ENCODE results near the gene TUB.

DNA sequence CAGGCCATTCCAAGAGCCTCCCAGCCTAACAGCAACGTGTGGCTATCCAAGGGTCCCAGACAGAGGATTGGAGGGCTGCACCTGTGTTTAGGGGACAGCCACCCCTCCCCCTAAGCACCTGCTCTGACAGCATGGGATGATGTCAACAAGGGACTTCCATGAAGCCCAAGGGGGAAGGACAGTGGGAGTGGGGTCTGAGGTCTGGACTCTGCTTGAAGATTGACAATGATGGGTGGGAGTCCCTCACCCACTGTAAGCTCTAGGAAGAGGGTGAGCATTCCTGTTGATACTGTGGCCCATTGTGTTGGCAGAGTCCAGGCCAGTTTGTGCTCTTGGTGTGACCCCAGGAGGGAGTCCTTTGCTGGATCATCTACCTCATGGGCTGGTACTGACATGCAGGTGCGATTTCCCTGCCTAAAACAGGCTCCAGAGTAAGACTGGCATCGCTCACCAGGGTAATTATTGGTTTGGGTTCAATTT lies 46.9 kb upstream of the TUB start:
- TF ChIP-seq, protein P1, sequence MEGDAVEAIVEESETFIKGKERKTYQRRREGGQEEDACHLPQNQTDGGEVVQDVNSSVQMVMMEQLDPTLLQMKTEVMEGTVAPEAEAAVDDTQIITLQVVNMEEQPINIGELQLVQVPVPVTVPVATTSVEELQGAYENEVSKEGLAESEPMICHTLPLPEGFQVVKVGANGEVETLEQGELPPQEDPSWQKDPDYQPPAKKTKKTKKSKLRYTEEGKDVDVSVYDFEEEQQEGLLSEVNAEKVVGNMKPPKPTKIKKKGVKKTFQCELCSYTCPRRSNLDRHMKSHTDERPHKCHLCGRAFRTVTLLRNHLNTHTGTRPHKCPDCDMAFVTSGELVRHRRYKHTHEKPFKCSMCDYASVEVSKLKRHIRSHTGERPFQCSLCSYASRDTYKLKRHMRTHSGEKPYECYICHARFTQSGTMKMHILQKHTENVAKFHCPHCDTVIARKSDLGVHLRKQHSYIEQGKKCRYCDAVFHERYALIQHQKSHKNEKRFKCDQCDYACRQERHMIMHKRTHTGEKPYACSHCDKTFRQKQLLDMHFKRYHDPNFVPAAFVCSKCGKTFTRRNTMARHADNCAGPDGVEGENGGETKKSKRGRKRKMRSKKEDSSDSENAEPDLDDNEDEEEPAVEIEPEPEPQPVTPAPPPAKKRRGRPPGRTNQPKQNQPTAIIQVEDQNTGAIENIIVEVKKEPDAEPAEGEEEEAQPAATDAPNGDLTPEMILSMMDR (IDR thresholded peaks at IDR 0.05 in 8 of 11, conservative IDR thresholded peaks at IDR 0.05 in 3 of 11) = no peak
- no peak for TF ChIP-seq POLR2AphosphoS5 (IDR thresholded peaks at IDR 0.05)
- TF ChIP-seq POLR2A (IDR thresholded peaks at IDR 0.05) = no peak

Measured in spleen (tissue), 7 donors.